SK-N-MC (cell line): ENCODE results near the gene NMNAT1.
"Not testable (repeated sequence)": the region's sequence is repeated elsewhere in the genome, so short reads cannot be mapped to it uniquely, and the experiment has no call there.

ENCODE experiments used
- DNase-seq: peaks from one replicate; pipeline ENCODE4 v3.0.0-alpha.2; 2011; ENCODE audit warnings: low read depth, low spot score
- H3K27ac ChIP-seq: fragments of 200-600 bp; sonication (generic); 2 replicates; pipeline ENCODE4 v1.5.1; 2016; ENCODE audit warnings: mixed run types
- H3K36me3 ChIP-seq: fragments of 200-600 bp; sonication (generic); 2 replicates; pipeline ENCODE4 v1.6.1; 2017; ENCODE audit warnings: antibody characterized with exemption, low read length, mixed read lengths; ENCODE audit not compliant: insufficient read depth
- H3K4me3 ChIP-seq: fragments of 200-600 bp; sonication (generic); 2 replicates; pipeline ENCODE4 v1.5.1; 2016
- H3K9ac ChIP-seq: fragments of 200-600 bp; sonication (generic); 2 replicates; pipeline ENCODE4 v1.8.0; 2017; ENCODE audit warnings: mixed run types, mixed read lengths; ENCODE audit not compliant: insufficient read length
- H3K9me3 ChIP-seq: fragments of 200-600 bp; sonication (generic); 2 replicates; pipeline ENCODE4 v1.6.1; 2017; ENCODE audit warnings: low read depth, mild to moderate bottlenecking, antibody characterized with exemption, low read length, moderate library complexity, mixed read lengths
- EZH2 ChIP-seq: fragments of 200-600 bp; sonication (generic); IDR thresholded peaks from one replicate; pipeline ENCODE4 v1.6.1; 2017; ENCODE audit warnings: antibody characterized with exemption
- FOXP2 ChIP-seq: optimal IDR thresholded peaks from 2 replicates; pipeline ENCODE3; 2011; ENCODE audit warnings: mild to moderate bottlenecking, moderate library complexity; ENCODE audit not compliant: insufficient read depth; ENCODE audit errors: extremely low read length, control extremely low read depth
- POLR2AphosphoS5 ChIP-seq: IDR thresholded peaks from 2 replicates; pipeline ENCODE4 v1.6.1; 2012; ENCODE audit warnings: mild to moderate bottlenecking, low read depth, low read length, borderline replicate concordance

Gene NMNAT1

DNA sequence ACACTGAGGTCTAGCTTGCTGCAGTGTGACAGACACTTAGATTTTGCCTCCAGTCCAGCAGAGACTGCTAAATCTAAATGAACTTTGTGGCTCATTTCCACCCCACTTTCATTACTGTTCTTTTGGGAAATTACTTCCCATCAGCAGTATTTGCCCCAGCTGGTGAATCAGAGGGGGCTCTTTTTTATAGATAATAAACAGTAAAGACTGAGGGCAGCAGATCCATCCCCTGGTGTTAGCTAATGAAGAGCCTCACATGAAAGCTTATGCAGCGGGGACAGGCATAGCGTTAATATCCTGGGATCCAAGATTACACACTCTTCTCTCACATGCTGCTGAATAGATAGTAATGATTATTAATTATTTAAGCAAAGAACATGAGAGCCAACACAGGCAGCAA is 26.8 kb upstream of the NMNAT1 start:
- Histone ChIP-seq H3K27ac (no peak overlapping the region), H3K9ac (no peak overlapping the region), H3K4me3 (peak overlapping the region; percentile 50), H3K9me3 (no peaks in the 10 kb centered on the region), H3K36me3 (no peaks in the 10 kb centered on the region)
- no peak for DNase-seq
- TF ChIP-seq EZH2 (no peak), FOXP2 (no peak), POLR2AphosphoS5 (no peak)

DNA sequence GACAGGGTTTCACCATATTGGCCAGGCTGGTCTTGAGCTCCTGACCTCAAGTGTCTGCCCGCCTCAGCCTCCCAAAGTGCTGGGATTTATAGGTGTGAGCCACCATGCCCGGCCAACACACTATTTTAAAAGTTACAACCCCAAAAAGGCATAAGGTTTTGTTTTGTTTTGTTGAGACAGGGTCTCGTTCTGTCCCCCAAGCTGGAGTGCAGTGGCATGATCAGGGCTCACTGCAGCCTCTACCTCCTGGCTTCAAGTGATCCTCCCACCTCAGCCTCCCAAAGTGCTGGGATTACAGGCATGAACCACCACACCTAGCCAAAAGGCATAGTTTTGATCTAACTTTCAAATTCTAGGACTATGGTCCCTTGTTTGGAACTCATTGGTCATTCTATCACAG is 25.8 kb upstream of the NMNAT1 start:
- not testable (repeated sequence) for H3K9ac ChIP-seq, DNase-seq, H3K4me3 ChIP-seq, H3K36me3 ChIP-seq, H3K9me3 ChIP-seq, H3K27ac ChIP-seq

DNA sequence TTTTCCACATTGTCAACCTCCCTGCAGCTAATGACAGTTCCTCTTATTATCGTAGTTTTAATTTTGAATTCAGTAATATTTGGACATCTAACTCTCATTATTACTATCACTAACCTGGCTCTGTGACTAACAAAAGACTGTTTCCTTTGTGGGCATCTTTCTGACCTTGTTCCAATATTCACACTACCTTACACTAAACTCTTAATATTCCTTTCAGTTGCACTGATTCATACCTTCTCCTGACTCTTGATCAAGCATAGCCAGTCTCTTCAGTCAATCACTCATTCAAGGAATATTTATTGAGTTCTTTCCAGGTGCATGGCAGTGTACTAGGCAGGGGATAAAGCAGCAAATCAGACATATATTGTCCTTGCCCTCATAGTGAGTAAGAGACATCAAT is 25.4 kb upstream of the NMNAT1 start:
- H3K27ac ChIP-seq, result no peak overlapping the region
- no peak overlapping the region for H3K9ac ChIP-seq
- H3K36me3 ChIP-seq, result no peaks in the 10 kb centered on the region
- no peaks in the 10 kb centered on the region for H3K9me3 ChIP-seq
- TF ChIP-seq POLR2AphosphoS5 (no peak), FOXP2 (no peak), EZH2 (no peak)
- no peak for DNase-seq
- no peak overlapping the region for H3K4me3 ChIP-seq

DNA sequence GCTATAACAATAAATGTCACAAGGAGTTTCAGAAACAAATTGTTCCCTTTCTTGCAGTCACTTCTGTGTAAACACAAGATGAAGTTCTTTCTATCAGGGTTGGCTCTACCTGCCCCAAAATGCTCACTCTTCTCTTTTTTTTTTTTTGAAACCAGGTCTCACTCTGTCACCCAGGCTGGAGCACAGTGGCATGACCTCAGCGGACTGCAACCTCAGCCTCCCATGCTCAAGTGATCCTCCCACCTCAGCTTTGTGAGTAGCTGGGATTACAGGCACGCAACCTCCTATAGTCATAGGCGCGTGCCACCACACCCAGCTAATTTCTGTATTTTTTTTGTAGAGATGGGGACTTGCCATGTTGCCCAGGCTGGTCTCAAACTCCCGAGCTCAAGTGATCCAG is 22.7 kb upstream of the NMNAT1 start:
- H3K9ac ChIP-seq, result no peak overlapping the region
- H3K4me3 ChIP-seq, result no peak overlapping the region
- H3K27ac ChIP-seq, result no peak overlapping the region
- no peaks in the 10 kb centered on the region for H3K9me3 ChIP-seq
- TF ChIP-seq FOXP2, result no peak
- no peak for TF ChIP-seq POLR2AphosphoS5
- no peak for TF ChIP-seq EZH2
- no peaks in the 10 kb centered on the region for H3K36me3 ChIP-seq
- no peak for DNase-seq

DNA sequence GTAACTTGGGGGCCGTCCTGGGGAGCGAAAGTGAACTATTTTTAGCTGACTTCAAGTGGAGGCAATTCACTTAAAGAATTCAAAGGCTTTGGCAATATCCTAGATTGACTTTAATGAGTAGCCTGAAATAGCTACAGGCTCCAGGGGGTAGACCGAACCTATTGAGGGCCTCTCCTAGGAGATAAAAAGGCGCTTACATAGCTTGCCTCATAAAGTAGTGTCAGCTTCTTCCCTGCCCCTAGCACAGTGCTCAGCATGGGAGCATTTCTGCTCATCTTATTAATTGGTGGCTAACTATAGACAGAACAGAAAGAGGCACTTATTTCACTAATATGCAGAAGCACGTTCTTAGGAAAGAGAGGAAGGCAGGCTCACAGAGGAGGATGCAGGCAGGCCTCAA is 20.9 kb upstream of the NMNAT1 start:
- H3K9ac ChIP-seq, result no peak overlapping the region
- peak; percentile 95 for DNase-seq
- no peak for TF ChIP-seq FOXP2
- TF ChIP-seq EZH2, result no peak
- TF ChIP-seq POLR2AphosphoS5, result peak; percentile 70; the same call in 1 of the 2 replicates
- H3K27ac ChIP-seq, result peak overlapping the region; percentile 83
- no peaks in the 10 kb centered on the region for H3K9me3 ChIP-seq
- no peaks in the 10 kb centered on the region for H3K36me3 ChIP-seq
- peak overlapping the region; percentile 67 for H3K4me3 ChIP-seq

DNA sequence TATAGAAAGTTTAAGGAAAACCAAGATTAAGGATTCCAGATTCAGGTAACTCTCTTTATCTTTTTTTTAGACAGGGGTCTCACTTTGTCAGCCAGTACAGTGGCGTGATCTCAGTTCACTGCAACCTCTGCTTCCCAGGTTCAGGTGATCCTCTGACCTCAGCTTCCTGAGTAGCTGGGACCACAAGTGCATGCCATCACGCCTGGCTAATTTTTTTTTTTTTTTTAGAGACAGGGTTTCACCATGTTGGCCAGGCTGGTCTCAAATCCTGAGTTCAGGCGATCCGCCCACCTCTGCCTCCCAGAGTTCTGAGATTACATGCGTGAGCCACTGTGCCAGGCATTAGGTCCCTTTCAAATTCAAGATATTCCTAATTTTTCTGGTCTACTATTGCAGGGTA is 16.0 kb upstream of the NMNAT1 start:
- DNase-seq, result no peak
- no peak for TF ChIP-seq FOXP2
- TF ChIP-seq EZH2, result no peak
- no peak overlapping the region for H3K9ac ChIP-seq
- no peak overlapping the region for H3K27ac ChIP-seq
- no peaks in the 10 kb centered on the region for H3K9me3 ChIP-seq
- H3K36me3 ChIP-seq, result peaks cover 13% of the 10 kb centered on the region
- no peak overlapping the region for H3K4me3 ChIP-seq

DNA sequence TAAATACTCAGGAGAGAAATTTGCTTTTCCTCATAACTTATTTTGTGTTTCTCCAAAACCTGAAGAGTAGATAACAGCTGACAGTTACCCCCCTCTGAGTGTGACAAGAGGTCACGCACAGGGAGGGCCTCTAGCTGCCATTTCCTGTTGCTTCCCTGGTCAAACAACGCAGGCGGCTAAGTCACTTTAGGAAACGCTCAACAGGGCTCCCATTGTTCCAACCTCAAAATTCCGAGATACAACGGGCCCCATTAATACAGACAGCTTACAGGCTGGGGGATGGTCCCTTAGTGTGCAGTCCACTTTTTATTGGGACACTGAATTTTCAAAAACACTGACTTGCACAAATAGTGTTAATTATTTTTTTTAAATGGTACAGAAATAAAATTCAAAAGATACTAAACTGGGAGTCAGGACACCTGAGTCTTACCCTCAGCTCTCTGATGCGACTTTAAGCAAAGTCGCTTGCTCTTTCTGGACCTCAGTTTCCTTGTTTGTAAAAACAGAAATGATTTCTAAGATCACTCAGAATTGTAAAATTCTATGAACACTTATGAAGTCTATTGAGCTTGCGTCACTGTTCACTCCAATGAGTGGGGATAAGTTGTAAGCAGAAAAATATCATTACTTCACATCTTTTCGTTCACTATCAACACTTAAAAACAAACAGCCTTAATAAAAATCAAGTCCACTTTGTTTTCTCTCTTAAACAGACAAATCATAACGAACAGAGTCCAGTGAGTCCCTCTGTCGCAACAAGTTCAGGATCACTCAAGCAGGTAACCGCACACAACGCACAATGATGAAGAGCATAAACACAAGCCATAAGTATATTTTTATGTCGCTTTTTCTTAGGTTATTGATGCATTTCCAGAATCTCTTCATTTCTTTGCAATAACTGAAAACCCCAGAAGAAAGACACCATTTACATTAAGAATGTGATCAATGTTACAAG is 13.6 kb upstream of the NMNAT1 start:
- Histone ChIP-seq H3K27ac (peak overlapping the region; percentile 36; the same call in 1 of the 2 replicates), H3K36me3 (peaks cover 13% of the 10 kb centered on the region), H3K9ac (no peak overlapping the region), H3K9me3 (no peaks in the 10 kb centered on the region), H3K4me3 (no peak overlapping the region)
- no peak for DNase-seq
- no peak for TF ChIP-seq POLR2AphosphoS5
- no peak for TF ChIP-seq FOXP2
- no peak for TF ChIP-seq EZH2

DNA sequence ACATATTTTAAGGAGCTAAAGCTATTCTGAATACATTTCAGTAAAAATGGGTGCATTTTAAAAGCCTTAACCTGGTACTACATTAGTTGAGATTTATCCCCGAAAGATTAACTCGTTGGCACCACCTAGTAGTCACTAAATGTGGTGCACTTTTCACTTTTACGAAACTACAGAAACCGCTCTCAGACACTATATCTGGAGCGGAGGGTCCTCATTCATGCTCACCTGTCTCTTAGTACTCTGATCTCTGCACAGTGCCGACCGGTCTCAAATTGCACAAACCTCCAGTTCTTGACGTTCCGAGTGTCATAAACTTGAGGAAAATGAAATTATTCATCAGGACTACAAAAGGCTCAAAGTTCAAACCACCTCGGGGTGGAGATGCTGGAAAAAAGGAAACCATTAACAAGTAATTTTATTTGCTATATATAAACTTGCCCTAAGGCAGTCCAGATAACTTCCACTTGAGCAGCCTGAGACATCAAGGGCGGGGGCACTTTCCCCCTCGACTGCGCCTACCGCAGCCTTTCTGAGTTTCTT is 806 bp upstream of the NMNAT1 start:
- Histone ChIP-seq H3K27ac (no peak overlapping the region; the same call in 1 of the 2 replicates), H3K9ac (peak overlapping the region; percentile 98), H3K36me3 (peaks cover 7% of the 10 kb centered on the region; the same call in 1 of the 2 replicates), H3K4me3 (peak overlapping the region; percentile 95), H3K9me3 (no peaks in the 10 kb centered on the region)
- no peak for TF ChIP-seq POLR2AphosphoS5
- no peak for TF ChIP-seq FOXP2
- no peak for TF ChIP-seq EZH2
- no peak for DNase-seq
